GM12878 (cell line): Measurements from ENCODE around the gene ZGLP1. TPM values are rescaled to one million over a fixed set of nuclear protein-coding genes. Genes with fewer than 3 reads are reported as not detected.

ENCODE experiments used
- ATAC-seq: fragments of 200-7000 bp; cut with Tn5 transposase; 3 replicates; pipeline ENCODE4 v1.9.1; 2020; ENCODE audit warnings: mild to moderate bottlenecking, moderate library complexity
- BruUV-seq: library from RNA; stranded (reverse); fragments of 400-500 nt; replicated peaks from 2 replicates; lab custom pipeline; 2021; lab: Mats Ljungman, UMichigan
- CTCF ChIA-PET: fragments of 300-600 bp; sonication (Branson Sonifier 250); formaldehyde crosslinking; extraction: SDS; loops from one replicate; lab custom pipeline; 2021; ENCODE audit warnings: inconsistent platforms; lab: Yijun Ruan, JAX
- POLR2A ChIA-PET: fragments of 350-600 bp; formaldehyde crosslinking; extraction: SDS; loops from one replicate; lab custom pipeline; 2021; ENCODE audit warnings: inconsistent platforms; lab: Charles Lee
- RAD21 ChIA-PET: fragments of 300-600 bp; sonication (Branson Sonifier 250); formaldehyde crosslinking; loops from one replicate; lab custom pipeline; 2023; ENCODE audit warnings: antibody characterized with exemption; ENCODE audit not compliant: unreplicated experiment; lab: Charles Lee
- SMC1A ChIA-PET: fragments of 300-600 bp; sonication (Branson Sonifier 250); formaldehyde crosslinking; loops from one replicate; lab custom pipeline; 2023; ENCODE audit not compliant: unreplicated experiment, uncharacterized antibody; lab: Charles Lee
- DNase-seq: peaks from one replicate; pipeline ENCODE4 v3.0.0-alpha.2; 2011; ENCODE audit warnings: low read depth, low spot score
- FAIRE-seq: peaks from 3 replicates; lab custom pipeline; 2011; peaks lifted over from hg19 to GRCh38; lab: Jason Lieb, UNC
- H2AFZ ChIP-seq: 2 replicates; pipeline ENCODE4 v1.6.0; 2011; ENCODE audit warnings: low read depth, low read length, control low read depth; ENCODE audit not compliant: control insufficient read depth
- H3K27ac ChIP-seq: 2 replicates; pipeline ENCODE4 v1.5.1; 2011; ENCODE audit warnings: control low read depth; ENCODE audit not compliant: control insufficient read depth, insufficient read depth
- H3K27me3 ChIP-seq, 2 experiments: replicated peaks in 1 of 2; 2 replicates each; pipeline versions ENCODE4 v1.6.0 to v1.6.1; 2011; ENCODE audit warnings: low read length in 1 of 2; ENCODE audit not compliant: control insufficient read depth in 2 of 2, insufficient read depth in 2 of 2
- H3K36me3 ChIP-seq, 2 experiments: 2 replicates each; pipeline ENCODE4 v1.5.1; 2011; ENCODE audit warnings: low read length in 1 of 2; ENCODE audit not compliant: control insufficient read depth in 2 of 2, insufficient read depth in 2 of 2
- H3K4me1 ChIP-seq: 2 replicates; pipeline ENCODE4 v1.6.1; 2011; ENCODE audit warnings: mild to moderate bottlenecking, low read length, moderate library complexity, mixed read lengths; ENCODE audit not compliant: control insufficient read depth, insufficient read depth
- H3K4me2 ChIP-seq: 2 replicates; pipeline ENCODE4 v1.6.0; 2011; ENCODE audit warnings: control low read depth; ENCODE audit not compliant: control insufficient read depth, insufficient read depth
- H3K4me3 ChIP-seq: fragments of 200-600 bp; sonication (generic); 2 replicates; pipeline ENCODE4 v1.5.1; 2016
- H3K79me2 ChIP-seq: 2 replicates; pipeline ENCODE4 v1.6.0; 2011; ENCODE audit warnings: low read length; ENCODE audit not compliant: control insufficient read depth, insufficient read depth
- H3K9ac ChIP-seq: 2 replicates; pipeline ENCODE4 v1.8.0; 2011; ENCODE audit warnings: low read length, control low read depth, mixed read lengths; ENCODE audit not compliant: control insufficient read depth, insufficient read depth
- H3K9me3 ChIP-seq: replicated peaks from 3 replicates; pipeline ENCODE4 v1.5.1; 2011; ENCODE audit warnings: mild to moderate bottlenecking, low read length; ENCODE audit not compliant: control insufficient read depth, insufficient read depth
- H4K20me1 ChIP-seq: 2 replicates; pipeline ENCODE4 v1.6.0; 2011; ENCODE audit not compliant: control insufficient read depth, insufficient read depth
- BHLHE40 ChIP-seq, 2 experiments: fragments of 450-650 bp in 1 of 2; IDR thresholded peaks; 2 replicates each; pipeline ENCODE4 v1.6.1; 2011 to 2017; ENCODE audit warnings: low read depth in 2 of 2, borderline replicate concordance in 1 of 2, improper control_type of control experiment in 1 of 2, low read length in 1 of 2, mild to moderate bottlenecking in 1 of 2
- ELK1 ChIP-seq: IDR thresholded peaks from 2 replicates; pipeline ENCODE4 v1.6.1; 2012; ENCODE audit warnings: low read depth, low read length, improper control_type of control experiment
- ETV6 ChIP-seq, 2 experiments: fragments of 450-650 bp in 1 of 2; IDR thresholded peaks in 1 of 2; conservative IDR thresholded peaks in 1 of 2; 2 replicates each; pipeline ENCODE4 v1.6.1; 2014; ENCODE audit warnings: antibody characterized with exemption in 1 of 2, borderline replicate concordance in 1 of 2, low read depth in 1 of 2, mild to moderate bottlenecking in 1 of 2, moderate library complexity in 1 of 2
- IKZF2 ChIP-seq, 2 experiments: fragments of 450-650 bp; IDR thresholded peaks; 2 replicates each; pipeline ENCODE4 v1.6.1; 2017; ENCODE audit warnings: mild to moderate bottlenecking in 2 of 2, moderate library complexity in 2 of 2
- MEF2B ChIP-seq: fragments of 450-650 bp; IDR thresholded peaks from 2 replicates; pipeline ENCODE4 v1.6.1; 2018; ENCODE audit warnings: mild to moderate bottlenecking, moderate library complexity; ENCODE audit not compliant: partially characterized antibody, poor library complexity, severe bottlenecking
- MXI1 ChIP-seq: fragments of 150-350 bp; IDR thresholded peaks from 2 replicates; pipeline ENCODE4 v1.6.1; 2011; ENCODE audit warnings: low read depth, mild to moderate bottlenecking, inconsistent platforms, low read length, improper control_type of control experiment
- NFYB ChIP-seq: IDR thresholded peaks from 2 replicates; pipeline ENCODE4 v1.6.1; 2011; ENCODE audit warnings: low read depth, mild to moderate bottlenecking, low read length, improper control_type of control experiment, moderate library complexity; ENCODE audit not compliant: insufficient read depth
- NRF1 ChIP-seq: conservative IDR thresholded peaks from 2 replicates; pipeline ENCODE4 v1.6.1; 2011; ENCODE audit warnings: mild to moderate bottlenecking, low read depth, low read length, improper control_type of control experiment
- RB1 ChIP-seq: fragments of 450-650 bp; formaldehyde crosslinking; IDR thresholded peaks from 2 replicates; pipeline ENCODE4 v1.6.1; 2017; ENCODE audit warnings: mild to moderate bottlenecking, borderline replicate concordance
- TBL1XR1 ChIP-seq: IDR thresholded peaks from 2 replicates; pipeline ENCODE4 v1.6.1; 2012; ENCODE audit warnings: low read depth, low read length, improper control_type of control experiment
- TCF12 ChIP-seq: IDR thresholded peaks from 2 replicates; pipeline ENCODE4 v1.6.1; 2011; ENCODE audit warnings: low read depth, mild to moderate bottlenecking, low read length
- WGBS: methylation state at CpG from one replicate; pipeline ENCODE4 v1.1.6; 2016; ENCODE audit warnings: low lambda C conversion rate; ENCODE audit not compliant: insufficient replicate concordance, insufficient coverage; ENCODE audit errors: missing lambda C conversion rate; 5-methylcytosine and 5-hydroxymethylcytosine counted together
- in situ Hi-C: fragments of 300-500 bp; cut with MboI; formaldehyde crosslinking; loops from 9 replicates; pipeline ENCODE4 v1.14.3; 2018; ENCODE audit warnings: mixed read lengths
- intact Hi-C: fragments of 100-400 bp; cut with micrococcal nuclease; formaldehyde crosslinking; loops from one replicate; pipeline ENCODE4 v1.14.2; 2022; ENCODE audit not compliant: unreplicated experiment
- polyA plus RNA-seq, 11 experiments: library from polyadenylated mRNA; depleted of rRNA in 4 of 11; unstranded in 6 of 11; stranded (reverse) in 5 of 11; fragments of >200 nt; fragmentation: Nextera tagmentation in 4 of 11; fragmentation: Illumina TruSeq in 1 of 11; extraction: Ambion mirVana in 4 of 11; extraction: Trizol in 1 of 11; gene quantifications; 1 replicate in 1 of 11; 2 replicates in 10 of 11; pipeline versions ENCODE4 v1.2.1 to v1.2.3, GENCODE V29; 2011 to 2016; ENCODE audit warnings: inconsistent platforms in 2 of 11, missing spikeins in 2 of 11, low read depth in 1 of 11
- total RNA-seq, 4 experiments: library from RNA; depleted of rRNA in 3 of 4; stranded (reverse); fragments of >200 nt in 3 of 4; fragmentation: Illumina TruSeq in 1 of 4; extraction: Trizol in 1 of 4; gene quantifications; 2 replicates each; pipeline versions ENCODE4 v1.2.1 to v1.2.3, GENCODE V29; 2013 to 2021
- TF ChIP-seq, protein P1 (sequence below): fragments of 450-650 bp; IDR thresholded peaks from 2 replicates; pipeline ENCODE4 v1.6.1; 2017; ENCODE audit warnings: mild to moderate bottlenecking, low read depth, inconsistent platforms; ENCODE audit not compliant: poor library complexity, severe bottlenecking
- TF ChIP-seq, protein P2 (sequence below): IDR thresholded peaks from 2 replicates; pipeline ENCODE4 v1.6.1; 2011; ENCODE audit warnings: mild to moderate bottlenecking, low read depth, low read length, moderate library complexity; ENCODE audit not compliant: insufficient replicate concordance

The ZGLP1 gene
- total and polyA plus RNA-seq, 10 of the 15 experiments (the other 5 are each of a cell fraction or from before 2014, with no cell fraction given): 0.29 to 5.6 (median 1.3) TPM

DNA sequence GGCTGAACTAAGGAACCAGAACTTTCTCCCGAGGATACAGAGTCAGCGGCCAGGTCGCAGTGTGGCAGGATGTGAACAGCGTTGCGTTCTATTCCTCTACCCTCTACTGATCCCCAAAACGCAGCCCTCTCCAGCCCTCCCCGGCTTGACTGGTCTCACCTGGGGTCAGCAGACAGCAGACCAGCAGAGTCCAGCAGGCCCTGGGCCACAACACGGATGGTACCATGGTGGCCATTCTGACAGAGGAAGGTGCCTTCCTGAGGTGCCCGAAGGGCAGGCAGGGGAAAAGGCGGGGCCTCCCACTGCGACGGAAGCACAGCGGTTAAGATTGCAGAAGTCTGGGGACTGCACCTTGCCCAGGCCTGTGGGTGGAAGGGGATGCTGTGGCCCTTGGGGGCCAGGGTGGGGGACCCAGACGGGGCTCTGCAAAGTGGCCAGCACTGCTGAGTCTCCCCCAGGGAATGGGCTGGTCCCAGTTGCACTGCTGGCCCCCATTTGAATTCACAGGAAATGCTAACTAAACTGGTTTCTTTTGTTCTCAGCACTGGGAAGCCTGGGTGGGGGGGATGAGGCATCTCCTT lies 29.9 kb upstream of the ZGLP1 start, which contains the start of gene ICAM3:
ICAM3 (minus strand) TSS at position 245 of the 581 bp plus-strand sequence; CDS start at position 235, 10 bp downstream.
- BruUV-seq: no TSS peak
- TF ChIP-seq NRF1 (0 out of 2 replicates have a peak, but pooled peaks have one; percentile 1), RB1 (0 out of 2 replicates have a peak, but pooled peaks have one; percentile 15), MEF2B (peak; percentile 87), BHLHE40 (IDR thresholded peaks at IDR 0.05; ENCODE audit: borderline replicate concordance in 1 of 2, low read depth in 2 of 2, low read length in 1 of 2) (peak in 1 of 2 experiments; percentile 42; a peak in 2 of 4 replicates), IKZF2 (IDR thresholded peaks at IDR 0.05) (peak in 1 of 2 experiments; percentile 16; a peak in 2 of 4 replicates), ETV6 (conservative IDR thresholded peaks at IDR 0.05 in 1 of 2, IDR thresholded peaks at IDR 0.05 in 1 of 2; ENCODE audit: borderline replicate concordance in 1 of 2, low read depth in 1 of 2) (peak in 1 of 2 experiments; percentile 45; a peak in 1 of 4 replicates), TCF12 (0 out of 2 replicates have a peak, but pooled peaks have one; percentile 7), NFYB (no peak), TBL1XR1 (peak; percentile 46), ELK1 (0 out of 2 replicates have a peak, but pooled peaks have one; percentile 65), MXI1 (peak; percentile 42; the same call in 1 of the 2 replicates)
- TF ChIP-seq, protein P1, sequence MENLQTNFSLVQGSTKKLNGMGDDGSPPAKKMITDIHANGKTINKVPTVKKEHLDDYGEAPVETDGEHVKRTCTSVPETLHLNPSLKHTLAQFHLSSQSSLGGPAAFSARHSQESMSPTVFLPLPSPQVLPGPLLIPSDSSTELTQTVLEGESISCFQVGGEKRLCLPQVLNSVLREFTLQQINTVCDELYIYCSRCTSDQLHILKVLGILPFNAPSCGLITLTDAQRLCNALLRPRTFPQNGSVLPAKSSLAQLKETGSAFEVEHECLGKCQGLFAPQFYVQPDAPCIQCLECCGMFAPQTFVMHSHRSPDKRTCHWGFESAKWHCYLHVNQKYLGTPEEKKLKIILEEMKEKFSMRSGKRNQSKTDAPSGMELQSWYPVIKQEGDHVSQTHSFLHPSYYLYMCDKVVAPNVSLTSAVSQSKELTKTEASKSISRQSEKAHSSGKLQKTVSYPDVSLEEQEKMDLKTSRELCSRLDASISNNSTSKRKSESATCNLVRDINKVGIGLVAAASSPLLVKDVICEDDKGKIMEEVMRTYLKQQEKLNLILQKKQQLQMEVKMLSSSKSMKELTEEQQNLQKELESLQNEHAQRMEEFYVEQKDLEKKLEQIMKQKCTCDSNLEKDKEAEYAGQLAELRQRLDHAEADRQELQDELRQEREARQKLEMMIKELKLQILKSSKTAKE: no peak
- TF ChIP-seq, protein P2, sequence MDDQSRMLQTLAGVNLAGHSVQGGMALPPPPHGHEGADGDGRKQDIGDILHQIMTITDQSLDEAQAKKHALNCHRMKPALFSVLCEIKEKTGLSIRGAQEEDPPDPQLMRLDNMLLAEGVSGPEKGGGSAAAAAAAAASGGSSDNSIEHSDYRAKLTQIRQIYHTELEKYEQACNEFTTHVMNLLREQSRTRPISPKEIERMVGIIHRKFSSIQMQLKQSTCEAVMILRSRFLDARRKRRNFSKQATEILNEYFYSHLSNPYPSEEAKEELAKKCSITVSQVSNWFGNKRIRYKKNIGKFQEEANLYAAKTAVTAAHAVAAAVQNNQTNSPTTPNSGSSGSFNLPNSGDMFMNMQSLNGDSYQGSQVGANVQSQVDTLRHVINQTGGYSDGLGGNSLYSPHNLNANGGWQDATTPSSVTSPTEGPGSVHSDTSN: no peak

More for the DNA sequence above, 29.9 kb upstream of the ZGLP1 start, which contains the start of gene ICAM3:
- peak; percentile 23 for FAIRE-seq
- H3K4me3 ChIP-seq: peak within 1 kb of the TSS; percentile 90
- RAD21 ChIA-PET: no interaction called here
- H3K4me1 ChIP-seq: peaks cover 12% of the 10 kb centered on the region
- 0% methylated on average over 14 of the region's 14 CpGs for WGBS
- H4K20me1 ChIP-seq: no peaks in the 10 kb centered on the region
- SMC1A ChIA-PET: interaction anchor here (1.1 kb wide), 1 partner anchor 76 kb away, joined by 3 read pairs; no protein-coding TSS in a partner anchor
- peaks cover 4 to 9% of the 10 kb centered on the region in 2 experiments; a peak in 3 of 4 replicates for H3K36me3 ChIP-seq
- CTCF ChIA-PET: interaction anchor here (0.8 to 1.7 kb wide), 3 partner anchors 11 to 49 kb away, joined by 3 to 7 read pairs (median 6); no protein-coding TSS in a partner anchor
- H3K27me3 ChIP-seq: no peaks in the 10 kb centered on the region
- in situ Hi-C loops: no loop called here
- H3K79me2 ChIP-seq: peaks cover 18% of the 10 kb centered on the region
- H2AFZ ChIP-seq: peak within 1 kb of the TSS; percentile 81
- peak; percentile 97 for ATAC-seq
- no peaks in the 10 kb centered on the region for H3K9me3 ChIP-seq
- H3K27ac ChIP-seq: peak within 1 kb of the TSS; percentile 85
- H3K4me2 ChIP-seq: peak within 1 kb of the TSS; percentile 100
- intact Hi-C loops: no loop called here
- POLR2A ChIA-PET: no interaction called here
- H3K9ac ChIP-seq: peak within 1 kb of the TSS; percentile 85
- DNase-seq: peak; percentile 43
